Uterus (tissue), 2 donors: Measurements from ENCODE around the gene XRN2.

Source experiments
- POLR2A ChIP-seq, 2 donors: fragments of 450-650 bp; IDR thresholded peaks; one replicate each; pipeline ENCODE4 v1.6.1; 2016; ENCODE audit warnings: antibody characterized with exemption in 2 of 2, mild to moderate bottlenecking in 1 of 2, moderate library complexity in 1 of 2
- TF ChIP-seq, protein P1 (sequence below), 4 experiments: fragments of 200-600 bp in 2 of 4; fragments of 450-650 bp in 2 of 4; sonication (generic) in 2 of 4; IDR thresholded peaks; one replicate each; pipeline ENCODE4 v1.5.1; 2016 to 2019; ENCODE audit warnings: antibody characterized with exemption in 4 of 4, mild to moderate bottlenecking in 2 of 4, moderate library complexity in 1 of 4

GRCh38 chr20:21360705-21361104 is 57.6 kb downstream of the XRN2 start:
- TF ChIP-seq, protein P1, sequence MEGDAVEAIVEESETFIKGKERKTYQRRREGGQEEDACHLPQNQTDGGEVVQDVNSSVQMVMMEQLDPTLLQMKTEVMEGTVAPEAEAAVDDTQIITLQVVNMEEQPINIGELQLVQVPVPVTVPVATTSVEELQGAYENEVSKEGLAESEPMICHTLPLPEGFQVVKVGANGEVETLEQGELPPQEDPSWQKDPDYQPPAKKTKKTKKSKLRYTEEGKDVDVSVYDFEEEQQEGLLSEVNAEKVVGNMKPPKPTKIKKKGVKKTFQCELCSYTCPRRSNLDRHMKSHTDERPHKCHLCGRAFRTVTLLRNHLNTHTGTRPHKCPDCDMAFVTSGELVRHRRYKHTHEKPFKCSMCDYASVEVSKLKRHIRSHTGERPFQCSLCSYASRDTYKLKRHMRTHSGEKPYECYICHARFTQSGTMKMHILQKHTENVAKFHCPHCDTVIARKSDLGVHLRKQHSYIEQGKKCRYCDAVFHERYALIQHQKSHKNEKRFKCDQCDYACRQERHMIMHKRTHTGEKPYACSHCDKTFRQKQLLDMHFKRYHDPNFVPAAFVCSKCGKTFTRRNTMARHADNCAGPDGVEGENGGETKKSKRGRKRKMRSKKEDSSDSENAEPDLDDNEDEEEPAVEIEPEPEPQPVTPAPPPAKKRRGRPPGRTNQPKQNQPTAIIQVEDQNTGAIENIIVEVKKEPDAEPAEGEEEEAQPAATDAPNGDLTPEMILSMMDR (IDR thresholded peaks at IDR 0.05): no peak
- no peak for TF ChIP-seq POLR2A (IDR thresholded peaks at IDR 0.05)
